A549 (cell line): ENCODE data around the gene STK11IP.

Experiments used
- CHD2 ChIP-seq: fragments of 150-350 bp; IDR thresholded peaks from 2 replicates; pipeline ENCODE4 v1.6.1; 2014; ENCODE audit warnings: low read length; ENCODE audit not compliant: partially characterized antibody
- CTCF ChIP-seq: fragments of >200 bp; sonication (Bioruptor Twin); formaldehyde crosslinking; IDR thresholded peaks from 3 replicates; pipeline ENCODE4 v1.5.1; 2016
- EP300 ChIP-seq, 2 experiments: fragments of >200 bp; sonication (Bioruptor Twin); formaldehyde crosslinking; IDR thresholded peaks; 2 replicates in 1 of 2; 3 replicates in 1 of 2; pipeline ENCODE4 v1.6.1; 2016 to 2017
- HDAC2 ChIP-seq: fragments of 200-600 bp; sonication (generic); IDR thresholded peaks from 2 replicates; pipeline ENCODE4 v1.6.1; 2016
- MAFK ChIP-seq: fragments of 450-650 bp; IDR thresholded peaks from 2 replicates; pipeline ENCODE4 v1.6.1; 2014; ENCODE audit not compliant: partially characterized antibody
- POLR2A ChIP-seq: IDR thresholded peaks from 2 replicates; pipeline ENCODE4 v1.6.1; 2012; ENCODE audit warnings: mild to moderate bottlenecking, low read length
- POLR2AphosphoS2 ChIP-seq: conservative IDR thresholded peaks from 2 replicates; pipeline ENCODE4 v1.6.1; 2012; ENCODE audit warnings: low read length, improper control_type of control experiment, inconsistent platforms
- RAD21 ChIP-seq, 2 experiments: fragments of >200 bp in 1 of 2; sonication (Bioruptor Twin) in 1 of 2; formaldehyde crosslinking in 1 of 2; IDR thresholded peaks in 1 of 2; conservative IDR thresholded peaks in 1 of 2; 2 replicates in 1 of 2; 3 replicates in 1 of 2; pipeline ENCODE4 v1.6.1; 2012 to 2018; ENCODE audit warnings: inconsistent platforms in 1 of 2
- SMC3 ChIP-seq: fragments of >200 bp; sonication (Bioruptor Twin); formaldehyde crosslinking; IDR thresholded peaks from 3 replicates; pipeline ENCODE4 v1.6.1; 2018; ENCODE audit warnings: inconsistent platforms
- TF ChIP-seq, protein P1 (sequence below): fragments of 200-600 bp; sonication (generic); IDR thresholded peaks from 2 replicates; pipeline ENCODE4 v1.6.1; 2016; ENCODE audit warnings: antibody characterized with exemption, mild to moderate bottlenecking, moderate library complexity

- TF ChIP-seq CTCF (no peak), CHD2 (no peak), MAFK (no peak), SMC3 (no peak), RAD21 (conservative IDR thresholded peaks at IDR 0.05 in 1 of 2, IDR thresholded peaks at IDR 0.05 in 1 of 2) (no peak), POLR2AphosphoS2 (no peak), EP300 (IDR thresholded peaks at IDR 0.05) (no peak), POLR2A (no peak), HDAC2 (no peak)
- TF ChIP-seq, protein P1, sequence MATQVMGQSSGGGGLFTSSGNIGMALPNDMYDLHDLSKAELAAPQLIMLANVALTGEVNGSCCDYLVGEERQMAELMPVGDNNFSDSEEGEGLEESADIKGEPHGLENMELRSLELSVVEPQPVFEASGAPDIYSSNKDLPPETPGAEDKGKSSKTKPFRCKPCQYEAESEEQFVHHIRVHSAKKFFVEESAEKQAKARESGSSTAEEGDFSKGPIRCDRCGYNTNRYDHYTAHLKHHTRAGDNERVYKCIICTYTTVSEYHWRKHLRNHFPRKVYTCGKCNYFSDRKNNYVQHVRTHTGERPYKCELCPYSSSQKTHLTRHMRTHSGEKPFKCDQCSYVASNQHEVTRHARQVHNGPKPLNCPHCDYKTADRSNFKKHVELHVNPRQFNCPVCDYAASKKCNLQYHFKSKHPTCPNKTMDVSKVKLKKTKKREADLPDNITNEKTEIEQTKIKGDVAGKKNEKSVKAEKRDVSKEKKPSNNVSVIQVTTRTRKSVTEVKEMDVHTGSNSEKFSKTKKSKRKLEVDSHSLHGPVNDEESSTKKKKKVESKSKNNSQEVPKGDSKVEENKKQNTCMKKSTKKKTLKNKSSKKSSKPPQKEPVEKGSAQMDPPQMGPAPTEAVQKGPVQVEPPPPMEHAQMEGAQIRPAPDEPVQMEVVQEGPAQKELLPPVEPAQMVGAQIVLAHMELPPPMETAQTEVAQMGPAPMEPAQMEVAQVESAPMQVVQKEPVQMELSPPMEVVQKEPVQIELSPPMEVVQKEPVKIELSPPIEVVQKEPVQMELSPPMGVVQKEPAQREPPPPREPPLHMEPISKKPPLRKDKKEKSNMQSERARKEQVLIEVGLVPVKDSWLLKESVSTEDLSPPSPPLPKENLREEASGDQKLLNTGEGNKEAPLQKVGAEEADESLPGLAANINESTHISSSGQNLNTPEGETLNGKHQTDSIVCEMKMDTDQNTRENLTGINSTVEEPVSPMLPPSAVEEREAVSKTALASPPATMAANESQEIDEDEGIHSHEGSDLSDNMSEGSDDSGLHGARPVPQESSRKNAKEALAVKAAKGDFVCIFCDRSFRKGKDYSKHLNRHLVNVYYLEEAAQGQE, result no peak
These were observed 26.9 kb downstream of the STK11IP start for GRCh38 chr2:219624565-219624964.
